OCI-LY7 (cell line): ENCODE measurements around the gene LRP8. TPM values are rescaled to one million over a fixed set of nuclear protein-coding genes. Genes with fewer than 3 reads are reported as not detected.

Experiments
- BruUV-seq: library from RNA; stranded (reverse); fragments of 400-500 nt; replicated peaks from 2 replicates; lab custom pipeline; 2021; lab: Mats Ljungman, UMichigan
- CTCF ChIA-PET: fragments of 300-600 bp; sonication (Branson Sonifier 250); formaldehyde crosslinking; loops from one replicate; lab custom pipeline; 2022; ENCODE audit warnings: antibody characterized with exemption; ENCODE audit not compliant: unreplicated experiment; lab: Charles Lee
- POLR2A ChIA-PET: fragments of 300-600 bp; sonication (Branson Sonifier 250); formaldehyde crosslinking; loops from one replicate; lab custom pipeline; 2022; ENCODE audit warnings: antibody characterized with exemption; lab: Charles Lee
- DNase-seq: peaks from one replicate; pipeline ENCODE4 v3.0.0-alpha.2; 2015; ENCODE audit warnings: low spot score
- H2AFZ ChIP-seq: fragments of 200-600 bp; sonication (generic), shearing (Covaris generic); 2 replicates; pipeline ENCODE4 v1.6.1; 2014; ENCODE audit warnings: mild to moderate bottlenecking, antibody characterized with exemption, low read length, moderate library complexity
- H3K27ac ChIP-seq: fragments of 200-600 bp; sonication (generic); 2 replicates; pipeline ENCODE4 v1.5.1; 2014; ENCODE audit warnings: mixed run types, low read depth, mild to moderate bottlenecking, moderate library complexity, low read length, inconsistent platforms; ENCODE audit not compliant: poor library complexity, severe bottlenecking
- H3K36me3 ChIP-seq: fragments of 200-600 bp; sonication (generic); 2 replicates; pipeline ENCODE4 v1.6.1; 2014; ENCODE audit warnings: mild to moderate bottlenecking, antibody characterized with exemption, low read length, moderate library complexity, mixed read lengths; ENCODE audit not compliant: insufficient read depth
- H3K4me1 ChIP-seq: fragments of 200-600 bp; sonication (generic); 2 replicates; pipeline ENCODE4 v1.5.1; 2014; ENCODE audit warnings: mild to moderate bottlenecking, low read length; ENCODE audit not compliant: insufficient read depth, poor library complexity, severe bottlenecking
- H3K4me2 ChIP-seq: fragments of 200-600 bp; sonication (generic); 2 replicates; pipeline ENCODE4 v1.6.1; 2014; ENCODE audit warnings: mild to moderate bottlenecking, low read length
- H3K4me3 ChIP-seq: fragments of 200-600 bp; sonication (generic); 2 replicates; pipeline ENCODE4 v1.5.1; 2014; ENCODE audit warnings: mild to moderate bottlenecking, low read depth, low read length; ENCODE audit not compliant: poor library complexity, severe bottlenecking
- H3K79me2 ChIP-seq: fragments of 200-600 bp; sonication (generic); 2 replicates; pipeline ENCODE4 v1.6.1; 2016; ENCODE audit warnings: low read depth, mild to moderate bottlenecking, low read length, moderate library complexity, mixed read lengths; ENCODE audit not compliant: insufficient read depth
- H3K9me2 ChIP-seq: fragments of 200-600 bp; sonication (generic); 2 replicates; pipeline ENCODE4 v1.6.1; 2016; ENCODE audit warnings: mild to moderate bottlenecking, low read length, mixed read lengths; ENCODE audit not compliant: insufficient read depth
- H3K9me3 ChIP-seq: fragments of 200-600 bp; sonication (generic); 2 replicates; pipeline ENCODE4 v1.6.1; 2014; ENCODE audit warnings: mild to moderate bottlenecking, mixed run types, low read length, mixed read lengths
- H4K20me1 ChIP-seq: fragments of 200-600 bp; sonication (generic); 2 replicates; pipeline ENCODE4 v1.6.1; 2014; ENCODE audit warnings: mild to moderate bottlenecking, antibody characterized with exemption, low read length, moderate library complexity, mixed read lengths; ENCODE audit not compliant: insufficient read depth
- EZH2phosphoT487 ChIP-seq: fragments of 200-600 bp; sonication (generic); IDR thresholded peaks from 2 replicates; pipeline ENCODE4 v1.6.1; 2018; ENCODE audit warnings: low read depth, borderline replicate concordance, mild to moderate bottlenecking, mixed run types, antibody characterized with exemption, low read length, moderate library complexity, mixed read lengths
- intact Hi-C: fragments of 100-400 bp; cut with micrococcal nuclease; formaldehyde crosslinking; loops from one replicate; pipeline ENCODE4 v1.10.0; 2022; ENCODE audit not compliant: unreplicated experiment
- total RNA-seq, 2 experiments: library from RNA; depleted of rRNA in 1 of 2; stranded (reverse); fragments of >200 nt in 1 of 2; shearing (Covaris generic) in 1 of 2; gene quantifications; 2 replicates each; pipeline ENCODE4 v1.2.3, GENCODE V29; 2014 to 2022
- TF ChIP-seq, protein P1 (sequence below): fragments of 200-600 bp; sonication (generic); conservative IDR thresholded peaks from 2 replicates; pipeline ENCODE4 v1.5.1; 2014; ENCODE audit warnings: mild to moderate bottlenecking, antibody characterized with exemption, low read length, moderate library complexity, mixed read lengths

The LRP8 gene
- total RNA-seq, 2 experiments from 2014 or later = 65.6 to 70.0 TPM

DNA sequence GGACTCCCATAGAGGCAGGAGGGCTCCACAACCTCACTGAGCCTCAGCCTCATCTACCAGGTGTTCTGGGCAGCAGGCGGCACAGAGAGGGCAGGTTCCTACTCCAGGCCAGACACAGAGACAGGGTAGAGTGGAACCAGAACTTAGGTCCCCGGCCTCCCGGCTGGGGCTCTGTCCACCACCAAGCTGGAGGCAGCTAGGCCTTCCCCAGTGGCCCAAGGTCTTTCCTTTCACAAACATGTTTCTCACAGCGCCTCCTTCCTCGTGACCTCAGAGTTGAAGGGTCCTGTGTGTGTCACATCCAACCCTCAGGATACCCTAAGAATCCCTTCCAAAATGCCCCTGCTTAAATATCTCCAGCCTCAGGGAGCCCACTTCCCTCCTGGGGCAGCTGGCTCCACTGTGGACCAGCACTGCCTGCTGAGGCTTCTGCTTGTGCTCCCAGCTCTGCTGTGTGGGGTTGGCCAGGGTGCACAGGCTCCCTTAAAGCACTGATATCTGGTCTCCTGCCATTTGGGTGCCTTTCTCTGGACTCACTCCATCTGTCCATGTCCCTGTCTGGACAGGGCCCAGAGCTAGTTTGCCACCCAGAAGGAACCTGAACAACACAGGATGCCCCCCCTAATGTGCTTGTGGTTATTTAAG lies 56.3 kb downstream of the LRP8 start:
- CTCF ChIA-PET = no interaction called here
- DNase-seq = no peak
- POLR2A ChIA-PET = interaction anchor here (0.7 kb wide), 1 partner anchor 55 kb away, joined by 3 read pairs; no protein-coding TSS in a partner anchor

DNA sequence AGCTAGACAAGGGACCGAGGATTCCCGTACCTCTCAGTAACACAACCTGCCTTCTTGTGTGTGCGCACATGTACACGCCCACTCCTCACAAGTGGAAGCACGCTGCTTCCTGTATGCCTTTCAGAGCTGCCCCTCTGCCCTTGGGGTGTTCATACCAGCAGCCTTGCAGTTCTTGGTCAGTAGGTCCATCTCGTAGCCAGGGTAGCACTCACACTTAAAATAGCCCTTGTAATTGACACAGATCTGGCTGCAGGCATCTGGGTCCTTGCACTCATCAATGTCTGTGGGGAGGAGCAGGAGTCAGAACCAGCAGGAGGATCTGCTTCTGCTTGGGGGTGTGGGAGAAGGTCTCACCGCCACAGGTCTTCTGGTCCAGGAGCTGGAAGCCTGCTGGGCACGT lies 57.0 kb downstream of the LRP8 start:
- Histone ChIP-seq H2AFZ (no peak overlapping the region), H4K20me1 (no peaks in the 10 kb centered on the region), H3K4me3 (no peak overlapping the region), H3K4me1 (no peaks in the 10 kb centered on the region), H3K36me3 (peaks cover 94% of the 10 kb centered on the region), H3K27ac (no peak overlapping the region), H3K4me2 (no peak overlapping the region), H3K79me2 (no peaks in the 10 kb centered on the region), H3K9me3 (no peaks in the 10 kb centered on the region), H3K9me2 (no peaks in the 10 kb centered on the region)
- ChIA-PET POLR2A (no interaction called here), CTCF (no interaction called here)
- no TSS peak for BruUV-seq
- intact Hi-C loops = no loop called here
- DNase-seq = no peak
- no peak for TF ChIP-seq EZH2phosphoT487
- TF ChIP-seq, protein P1, sequence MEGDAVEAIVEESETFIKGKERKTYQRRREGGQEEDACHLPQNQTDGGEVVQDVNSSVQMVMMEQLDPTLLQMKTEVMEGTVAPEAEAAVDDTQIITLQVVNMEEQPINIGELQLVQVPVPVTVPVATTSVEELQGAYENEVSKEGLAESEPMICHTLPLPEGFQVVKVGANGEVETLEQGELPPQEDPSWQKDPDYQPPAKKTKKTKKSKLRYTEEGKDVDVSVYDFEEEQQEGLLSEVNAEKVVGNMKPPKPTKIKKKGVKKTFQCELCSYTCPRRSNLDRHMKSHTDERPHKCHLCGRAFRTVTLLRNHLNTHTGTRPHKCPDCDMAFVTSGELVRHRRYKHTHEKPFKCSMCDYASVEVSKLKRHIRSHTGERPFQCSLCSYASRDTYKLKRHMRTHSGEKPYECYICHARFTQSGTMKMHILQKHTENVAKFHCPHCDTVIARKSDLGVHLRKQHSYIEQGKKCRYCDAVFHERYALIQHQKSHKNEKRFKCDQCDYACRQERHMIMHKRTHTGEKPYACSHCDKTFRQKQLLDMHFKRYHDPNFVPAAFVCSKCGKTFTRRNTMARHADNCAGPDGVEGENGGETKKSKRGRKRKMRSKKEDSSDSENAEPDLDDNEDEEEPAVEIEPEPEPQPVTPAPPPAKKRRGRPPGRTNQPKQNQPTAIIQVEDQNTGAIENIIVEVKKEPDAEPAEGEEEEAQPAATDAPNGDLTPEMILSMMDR = no peak

More for the DNA sequence above, 56.3 kb downstream of the LRP8 start:
- no peak overlapping the region for H3K4me2 ChIP-seq
- H2AFZ ChIP-seq = no peak overlapping the region
- TF ChIP-seq, protein P1 = no peak
- TF ChIP-seq EZH2phosphoT487 = no peak
- H3K79me2 ChIP-seq = no peaks in the 10 kb centered on the region
- peaks cover 93% of the 10 kb centered on the region for H3K36me3 ChIP-seq
- H3K4me3 ChIP-seq = no peak overlapping the region
- no peaks in the 10 kb centered on the region for H3K9me2 ChIP-seq
- H4K20me1 ChIP-seq = no peaks in the 10 kb centered on the region
- intact Hi-C loops = no loop called here
- no peaks in the 10 kb centered on the region for H3K4me1 ChIP-seq
- BruUV-seq = no TSS peak
- no peak overlapping the region for H3K27ac ChIP-seq
- H3K9me3 ChIP-seq = no peaks in the 10 kb centered on the region

DNA sequence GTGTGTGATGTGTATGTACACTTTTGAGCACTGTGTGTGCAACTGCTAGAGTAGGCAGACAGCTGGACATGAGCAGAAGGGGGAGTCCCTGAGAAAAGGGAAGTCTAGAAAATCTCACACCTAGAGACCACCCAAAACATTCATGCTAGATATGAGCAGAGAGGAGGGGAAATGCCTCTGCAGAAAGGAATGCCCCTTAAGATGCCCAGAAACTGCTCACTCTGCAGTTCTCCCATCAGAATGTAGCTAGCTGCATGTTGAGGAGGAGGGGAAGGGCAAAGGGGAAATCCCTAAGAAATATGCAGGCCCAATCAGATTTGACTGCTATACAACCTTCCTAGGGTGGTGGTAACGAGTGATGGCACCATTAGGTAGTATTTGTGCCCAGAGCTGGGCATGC lies 57.8 kb downstream of the LRP8 start:
- CTCF ChIA-PET = no interaction called here
- Histone ChIP-seq H3K27ac (no peak overlapping the region), H3K36me3 (peaks cover 96% of the 10 kb centered on the region), H3K4me2 (no peak overlapping the region), H3K9me2 (no peaks in the 10 kb centered on the region), H3K9me3 (no peaks in the 10 kb centered on the region), H3K4me3 (no peak overlapping the region), H3K79me2 (no peaks in the 10 kb centered on the region), H3K4me1 (no peaks in the 10 kb centered on the region), H4K20me1 (no peaks in the 10 kb centered on the region), H2AFZ (no peak overlapping the region)
- POLR2A ChIA-PET = no interaction called here
- DNase-seq = no peak
- intact Hi-C loops = no loop called here
- BruUV-seq = no TSS peak
- TF ChIP-seq EZH2phosphoT487 = no peak
- TF ChIP-seq, protein P1 = no peak
